HUES6 (cell line): ENCODE data around the gene RER1.

ENCODE experiments used
- H3K27ac ChIP-seq: 2 replicates; pipeline ENCODE4 v1.7.0; 2013; ENCODE audit warnings: low read depth, mild to moderate bottlenecking, low read length, inconsistent platforms
- H3K27me3 ChIP-seq: 2 replicates; pipeline ENCODE4 v1.6.1; 2013; ENCODE audit warnings: low read length; ENCODE audit not compliant: control insufficient read depth, insufficient read depth
- H3K36me3 ChIP-seq: 2 replicates; pipeline ENCODE4 v1.6.1; 2013; ENCODE audit warnings: low read length; ENCODE audit not compliant: control insufficient read depth, insufficient read depth
- H3K4me1 ChIP-seq: 2 replicates; pipeline ENCODE4 v1.6.1; 2013; ENCODE audit warnings: low read length; ENCODE audit not compliant: control insufficient read depth, insufficient read depth
- H3K4me3 ChIP-seq: 2 replicates; pipeline ENCODE4 v1.5.1; 2013; ENCODE audit warnings: low read depth, low read length
- H3K9ac ChIP-seq: one replicate; pipeline ENCODE4 v1.6.1; 2013; ENCODE audit warnings: mild to moderate bottlenecking, low read length
- H3K9me3 ChIP-seq: 2 replicates; pipeline ENCODE4 v1.6.1; 2013; ENCODE audit warnings: low read depth, low read length; ENCODE audit not compliant: control insufficient read depth, insufficient read depth

The RER1 gene, protein sequence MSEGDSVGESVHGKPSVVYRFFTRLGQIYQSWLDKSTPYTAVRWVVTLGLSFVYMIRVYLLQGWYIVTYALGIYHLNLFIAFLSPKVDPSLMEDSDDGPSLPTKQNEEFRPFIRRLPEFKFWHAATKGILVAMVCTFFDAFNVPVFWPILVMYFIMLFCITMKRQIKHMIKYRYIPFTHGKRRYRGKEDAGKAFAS

DNA sequence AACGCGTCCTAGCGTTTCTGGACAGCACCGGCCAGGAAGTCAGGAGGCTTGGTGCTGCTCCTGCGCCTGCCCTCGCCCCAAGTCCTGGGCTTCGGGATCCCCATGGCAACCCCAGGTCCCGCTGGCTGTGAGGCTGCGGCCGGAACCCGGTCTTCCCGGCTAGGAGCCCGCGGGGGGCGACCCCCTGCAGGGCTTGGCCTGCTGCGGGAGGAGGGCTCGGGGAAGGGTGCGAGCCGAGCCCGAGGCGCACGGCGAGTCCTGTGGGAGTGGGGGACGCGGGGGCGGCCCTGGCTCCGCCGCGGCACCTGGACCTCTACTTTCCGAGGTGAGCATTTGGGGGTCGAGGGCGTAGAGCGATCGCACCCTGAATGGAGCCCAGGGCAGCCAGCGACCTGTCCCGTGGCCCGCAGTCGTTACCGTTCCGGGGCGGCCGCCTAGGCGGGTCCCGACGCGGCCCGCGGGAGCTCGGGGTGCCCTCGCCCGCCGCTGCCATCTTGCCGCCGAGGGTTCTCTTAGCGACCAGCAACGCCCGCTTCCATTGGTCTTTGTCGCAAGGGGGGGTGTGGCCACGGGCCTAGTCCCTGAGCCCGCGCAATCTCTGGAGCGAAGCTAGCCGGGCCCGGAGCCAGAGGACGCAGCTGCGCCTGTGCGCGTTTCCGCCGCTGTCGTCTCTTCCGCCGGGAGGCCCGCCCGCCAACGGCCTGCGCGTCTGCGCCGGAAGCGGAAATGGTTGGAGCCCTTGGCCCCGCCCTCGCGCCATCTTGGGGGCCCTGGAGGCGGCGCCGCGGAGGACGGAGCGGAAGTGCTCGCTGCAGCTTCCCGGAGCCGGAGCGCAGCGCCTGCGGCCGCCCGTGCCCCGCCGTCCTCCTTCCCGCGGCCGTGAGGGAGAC, at the start of gene RER1, which contains the start of gene MORN1:
TSS of gene RER1 (plus strand) at position 801 of the 890 bp plus-strand sequence. CDS start 3,950 bp downstream, outside the sequence.
TSS of gene MORN1 (minus strand) at position 514 of the 890 bp plus-strand sequence. CDS start at position 493, 21 bp downstream.
- H3K9ac ChIP-seq: peak within 1 kb of the TSS; percentile 89
- no peaks in the 10 kb centered on the region for H3K27me3 ChIP-seq
- H3K9me3 ChIP-seq: no peaks in the 10 kb centered on the region
- peak within 1 kb of the TSS; percentile 89 for H3K4me3 ChIP-seq
- H3K36me3 ChIP-seq: peaks cover 48% of the 10 kb centered on the region
- peak within 1 kb of the TSS; percentile 71; the same call in 1 of the 2 replicates for H3K27ac ChIP-seq
- no peaks in the 10 kb centered on the region; the same call in 1 of the 2 replicates for H3K4me1 ChIP-seq

DNA sequence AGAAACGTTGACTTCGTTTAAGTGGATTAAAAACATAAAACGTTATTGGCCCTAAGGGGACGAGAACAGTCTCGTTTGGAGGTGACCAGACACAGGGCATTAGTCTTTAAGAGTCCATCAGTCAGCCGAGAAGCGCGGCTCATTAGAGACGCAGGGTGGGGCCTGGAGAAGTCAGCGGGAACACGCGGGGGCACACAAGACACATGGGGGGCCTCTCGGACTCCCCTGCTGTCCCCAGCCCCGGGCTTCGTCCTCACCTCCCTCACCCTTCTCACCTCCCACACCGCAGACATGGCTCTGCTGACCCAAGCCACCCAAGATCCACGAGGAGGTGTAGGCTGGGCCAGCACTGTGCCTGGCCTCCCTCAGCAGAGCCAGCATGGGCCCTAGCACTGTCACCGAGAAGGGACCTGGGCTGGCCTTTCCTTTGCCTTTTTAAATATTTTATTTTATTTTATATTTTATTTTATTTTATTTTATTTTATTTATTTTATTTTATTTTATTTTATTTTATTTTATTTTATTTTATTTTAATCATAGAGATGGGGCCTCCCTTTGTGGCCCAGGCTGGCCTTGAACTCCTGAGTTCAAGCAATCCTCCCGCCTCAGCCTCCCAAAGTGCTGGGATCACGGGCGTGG, 49.1 kb upstream of the RER1 start:
- Histone ChIP-seq H3K9ac (no peak overlapping the region), H3K36me3 (no peaks in the 10 kb centered on the region), H3K9me3 (no peaks in the 10 kb centered on the region), H3K4me3 (no peak overlapping the region), H3K27ac (no peak overlapping the region), H3K4me1 (no peaks in the 10 kb centered on the region), H3K27me3 (no peaks in the 10 kb centered on the region)

DNA sequence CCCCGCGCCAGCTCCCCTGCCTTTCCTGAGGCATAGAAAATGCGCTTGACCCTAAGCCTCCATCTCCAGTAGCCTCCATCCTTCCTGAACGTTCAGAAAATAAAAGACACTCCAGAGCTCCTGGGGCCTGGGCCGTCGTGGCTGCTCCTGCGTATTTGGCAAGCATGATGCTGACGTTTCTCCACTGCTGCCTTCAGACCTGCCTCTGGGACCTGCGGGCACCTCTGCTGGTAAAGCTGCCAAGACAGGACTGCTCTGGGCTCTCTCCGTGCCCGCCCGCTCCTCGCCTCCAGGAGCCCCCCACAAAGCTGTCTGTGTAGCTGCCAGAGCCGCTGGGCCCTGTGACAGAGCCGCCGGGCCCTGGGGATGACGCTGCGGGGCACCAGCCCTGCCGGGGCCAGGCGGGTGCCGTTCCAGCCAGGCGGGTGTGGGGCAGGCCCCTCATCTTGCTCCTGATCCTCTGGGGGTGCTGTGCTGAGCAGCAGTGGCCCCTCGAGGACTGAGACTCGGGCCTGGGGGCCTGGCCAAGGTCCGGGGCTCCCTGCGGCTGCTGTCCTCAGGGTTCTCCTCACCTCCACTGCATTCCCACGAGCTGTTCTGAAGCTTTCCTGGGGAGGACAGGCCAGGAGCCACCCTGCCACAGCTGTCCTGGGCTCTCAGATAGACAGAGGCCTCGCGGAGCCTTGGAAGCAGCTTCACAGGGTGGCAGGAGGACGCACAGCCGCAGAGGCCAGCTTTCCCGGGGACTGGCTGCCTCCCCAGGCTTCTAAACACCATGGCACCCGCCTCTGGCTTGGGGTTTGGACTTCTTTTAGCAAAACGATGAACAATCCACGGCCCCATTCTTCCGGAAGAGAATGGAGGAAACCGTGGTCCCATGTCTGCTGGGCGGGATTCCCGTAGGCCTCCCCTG, 48.4 kb upstream of the RER1 start:
- Histone ChIP-seq H3K27me3 (no peaks in the 10 kb centered on the region), H3K4me3 (no peak overlapping the region), H3K4me1 (no peaks in the 10 kb centered on the region), H3K36me3 (no peaks in the 10 kb centered on the region), H3K9me3 (no peaks in the 10 kb centered on the region), H3K9ac (no peak overlapping the region), H3K27ac (no peak overlapping the region)

DNA sequence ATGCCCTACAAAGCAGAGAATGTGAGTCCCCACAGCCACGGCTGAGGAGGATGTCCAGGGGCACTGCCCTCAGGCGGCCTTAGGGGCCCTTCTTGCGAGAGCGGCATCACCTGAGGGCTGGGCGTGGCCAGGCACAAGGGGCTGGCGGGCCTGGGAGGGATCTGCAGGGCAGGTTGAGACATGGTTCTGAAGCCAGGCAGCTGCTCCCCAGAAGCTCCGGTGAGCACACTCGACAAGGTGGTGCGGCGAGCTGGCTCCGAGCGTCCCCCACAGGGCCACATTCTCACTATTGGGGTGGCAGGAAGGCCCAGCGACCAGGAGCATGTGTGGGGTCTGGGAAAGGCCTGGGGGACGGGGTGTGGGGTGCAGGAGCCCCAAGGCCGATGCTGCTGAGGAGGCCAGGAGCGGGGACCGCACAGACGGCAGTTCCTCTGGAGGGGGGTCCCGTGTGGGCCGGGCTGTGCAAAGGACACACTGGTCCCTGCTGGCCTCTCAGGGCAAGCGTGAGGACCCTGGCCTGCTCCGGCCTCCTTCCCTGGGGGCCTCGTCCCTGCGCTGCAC, 47.4 kb upstream of the RER1 start:
- Histone ChIP-seq H3K4me1 (no peaks in the 10 kb centered on the region), H3K9me3 (no peaks in the 10 kb centered on the region), H3K36me3 (no peaks in the 10 kb centered on the region), H3K4me3 (no peak overlapping the region), H3K27me3 (no peaks in the 10 kb centered on the region), H3K27ac (no peak overlapping the region; the same call in 1 of the 2 replicates), H3K9ac (no peak overlapping the region)

DNA sequence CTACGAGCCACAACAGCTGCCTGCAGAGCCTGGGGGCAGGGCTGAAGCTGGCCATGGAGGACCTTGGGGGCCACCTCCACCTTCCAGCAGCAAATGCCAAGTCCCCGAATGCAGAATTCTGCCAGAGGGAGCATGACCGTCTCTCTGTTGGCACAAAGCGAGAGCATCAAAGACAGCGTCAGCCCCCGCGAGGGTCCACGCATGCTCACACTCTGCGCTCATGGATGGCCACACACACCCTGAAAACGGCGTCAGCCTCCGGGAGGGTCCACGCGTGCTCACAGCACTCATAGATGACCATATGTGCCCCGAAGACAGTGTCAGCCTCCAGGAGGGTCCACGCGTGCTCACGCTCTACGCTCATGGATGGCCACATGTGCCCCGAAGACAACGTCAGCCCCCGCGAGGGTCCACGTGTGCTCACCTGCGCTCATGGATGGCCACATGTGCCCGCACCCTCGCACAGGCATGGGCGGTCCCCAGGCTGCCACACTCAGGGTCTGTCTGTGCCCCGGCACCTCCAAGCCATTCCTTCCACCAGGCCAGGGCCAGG, 46.8 kb upstream of the RER1 start:
- H3K27me3 ChIP-seq: no peaks in the 10 kb centered on the region

DNA sequence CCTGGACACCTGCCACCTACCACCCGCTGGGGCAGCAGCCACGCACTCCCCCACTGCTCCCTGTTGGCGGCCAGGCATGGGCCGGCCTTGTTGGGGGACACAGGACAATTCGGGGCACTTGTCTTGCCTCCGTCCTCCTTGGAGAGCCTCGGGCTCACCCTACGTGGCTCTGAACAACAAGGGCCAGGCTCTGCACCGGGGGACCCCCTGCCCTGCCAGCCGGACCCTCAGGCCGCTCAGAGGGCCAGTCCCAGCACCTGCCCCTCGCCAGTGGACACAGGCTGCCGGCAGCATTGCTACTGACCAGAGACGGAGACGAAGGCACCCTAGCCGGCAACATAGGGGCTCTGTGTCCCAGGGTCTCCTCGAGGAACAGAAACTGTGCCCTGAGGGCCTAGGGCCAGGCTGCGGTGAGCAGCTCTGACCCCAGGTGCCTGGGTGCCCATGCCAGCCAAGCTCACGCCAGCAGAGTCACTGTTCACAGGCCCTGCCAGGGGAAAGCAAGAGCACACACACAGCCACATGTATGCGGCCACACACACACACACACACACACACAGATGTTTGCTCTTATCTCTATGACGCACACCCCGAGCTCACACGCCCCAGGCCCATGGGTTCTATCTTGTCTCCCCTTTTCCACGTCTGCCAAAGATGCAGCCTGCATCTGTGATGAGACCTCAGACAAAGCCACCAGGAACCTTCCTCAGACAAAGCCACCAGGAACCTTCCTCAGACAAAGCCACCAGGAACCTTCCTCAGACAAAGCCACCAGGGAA, 46.2 kb upstream of the RER1 start:
- Histone ChIP-seq H3K27ac (no peak overlapping the region), H3K27me3 (no peaks in the 10 kb centered on the region), H3K36me3 (no peaks in the 10 kb centered on the region), H3K9ac (no peak overlapping the region), H3K9me3 (no peaks in the 10 kb centered on the region), H3K4me3 (no peak overlapping the region), H3K4me1 (no peaks in the 10 kb centered on the region)

More for the DNA sequence above, 46.8 kb upstream of the RER1 start:
- H3K36me3 ChIP-seq: no peaks in the 10 kb centered on the region
- H3K4me1 ChIP-seq: no peaks in the 10 kb centered on the region
- H3K9me3 ChIP-seq: no peaks in the 10 kb centered on the region
- H3K27ac ChIP-seq: no peak overlapping the region
- H3K9ac ChIP-seq: no peak overlapping the region
- H3K4me3 ChIP-seq: no peak overlapping the region

DNA sequence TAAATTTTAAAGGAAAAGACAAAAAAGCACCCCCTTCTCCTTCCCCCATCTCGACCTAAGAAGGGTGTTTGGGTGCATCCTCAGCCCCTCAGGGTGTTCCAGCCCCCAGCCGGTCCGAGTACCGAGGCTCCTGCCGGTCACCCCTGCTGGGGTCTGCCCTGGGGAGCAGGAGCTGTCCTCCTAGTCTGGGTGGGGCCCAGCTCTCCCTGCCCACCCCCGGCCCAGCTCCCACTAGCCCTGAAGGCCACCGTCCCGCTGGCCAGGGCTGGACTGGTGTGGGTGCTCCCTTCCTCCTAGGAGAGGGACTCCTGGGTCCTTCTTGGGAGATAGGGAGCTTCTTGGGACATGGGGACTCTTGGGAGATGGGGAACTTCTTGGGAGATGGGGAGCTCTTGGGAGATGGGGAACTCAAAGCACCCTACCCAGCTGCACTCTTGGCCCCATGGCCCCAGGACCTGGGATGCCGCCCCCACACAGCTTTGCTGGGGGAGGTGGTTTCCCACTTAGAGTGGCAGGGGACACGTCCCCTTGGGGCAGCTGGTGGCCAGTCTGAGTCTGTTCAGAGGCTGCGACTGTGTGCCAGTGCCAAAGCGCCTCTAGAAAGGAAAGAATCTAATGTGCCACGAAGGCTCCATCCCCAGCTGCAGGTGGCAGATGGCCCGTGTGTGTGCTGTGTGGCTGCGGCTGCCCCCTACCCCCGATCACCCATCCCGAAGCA, 44.8 kb upstream of the RER1 start:
- H3K4me3 ChIP-seq: no peak overlapping the region
- H3K4me1 ChIP-seq: no peaks in the 10 kb centered on the region
- no peaks in the 10 kb centered on the region for H3K27me3 ChIP-seq
- no peaks in the 10 kb centered on the region for H3K9me3 ChIP-seq
- H3K9ac ChIP-seq: no peak overlapping the region
- no peak overlapping the region for H3K27ac ChIP-seq
- no peaks in the 10 kb centered on the region for H3K36me3 ChIP-seq

DNA sequence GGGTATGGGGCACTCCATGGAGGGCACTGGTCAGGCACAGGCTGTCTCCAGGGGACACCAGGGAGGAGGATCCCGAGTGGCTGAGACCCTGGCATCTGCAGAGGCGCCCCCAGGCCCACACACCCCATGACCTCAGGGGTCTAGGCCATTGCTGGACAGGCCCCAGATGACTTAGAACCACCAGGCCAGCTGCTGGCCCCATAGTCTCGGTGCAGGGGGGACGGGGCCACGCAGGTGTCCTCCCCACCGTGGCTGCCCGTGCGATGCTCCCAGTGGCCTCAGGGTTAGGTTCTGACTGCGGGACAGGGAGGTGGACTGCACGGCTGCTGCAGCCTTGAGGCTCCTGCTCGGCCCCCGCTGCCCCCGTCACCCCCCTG, 44.2 kb upstream of the RER1 start:
- H3K36me3 ChIP-seq: no peaks in the 10 kb centered on the region
- no peak overlapping the region for H3K27ac ChIP-seq
- H3K27me3 ChIP-seq: no peaks in the 10 kb centered on the region
- H3K4me1 ChIP-seq: no peaks in the 10 kb centered on the region
- H3K9me3 ChIP-seq: no peaks in the 10 kb centered on the region
- H3K4me3 ChIP-seq: no peak overlapping the region
- no peak overlapping the region for H3K9ac ChIP-seq

DNA sequence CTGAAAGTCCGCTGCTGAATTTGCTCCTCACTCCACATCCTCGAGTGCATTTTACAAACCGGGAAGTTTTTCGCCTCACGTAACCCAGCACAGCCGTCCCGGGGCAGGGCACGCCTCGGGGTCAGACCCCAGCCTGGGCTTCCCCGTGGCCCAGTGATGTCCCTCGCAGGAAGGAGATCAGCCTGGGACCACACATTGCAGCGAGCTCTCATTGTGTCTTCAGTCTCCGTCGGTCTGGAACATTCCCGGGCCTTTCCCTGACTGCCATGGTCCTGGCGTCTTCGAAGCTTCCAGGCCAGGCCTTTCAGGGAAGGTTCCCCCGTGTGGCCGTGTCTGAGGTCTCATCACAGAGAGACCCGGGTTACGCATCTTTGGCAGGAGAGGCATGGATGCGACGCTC, 43.7 kb upstream of the RER1 start:
- Histone ChIP-seq H3K36me3 (no peaks in the 10 kb centered on the region), H3K9me3 (no peaks in the 10 kb centered on the region), H3K27ac (no peak overlapping the region), H3K4me3 (no peak overlapping the region), H3K9ac (no peak overlapping the region), H3K4me1 (no peaks in the 10 kb centered on the region), H3K27me3 (no peaks in the 10 kb centered on the region)
